HEK293T (cell line): ENCODE data around the gene FBXO45.

Source experiments
- CTCF ChIA-PET: fragments of 350-600 bp; formaldehyde crosslinking; extraction: SDS; loops from one replicate; lab custom pipeline; 2021; ENCODE audit warnings: antibody characterized with exemption, inconsistent platforms; lab: Yijun Ruan, JAX
- POLR2A ChIA-PET: fragments of 350-600 bp; formaldehyde crosslinking; extraction: SDS; loops from one replicate; lab custom pipeline; 2020; ENCODE audit warnings: antibody characterized with exemption, inconsistent platforms; lab: Yijun Ruan, JAX
- DNase-seq: peaks from one replicate; pipeline ENCODE4 v3.0.0; 2012; ENCODE audit warnings: mixed read lengths; ENCODE audit errors: extremely low spot score
- ARNT ChIP-seq: fragments of 450-650 bp; IDR thresholded peaks from 2 replicates; pipeline ENCODE4 v1.6.1; 2017; ENCODE audit warnings: mild to moderate bottlenecking
- CTBP1 ChIP-seq: fragments of 450-650 bp; IDR thresholded peaks from 2 replicates; pipeline ENCODE4 v1.6.1; 2016; ENCODE audit warnings: borderline replicate concordance
- ELF4 ChIP-seq: fragments of 450-650 bp; IDR thresholded peaks from 2 replicates; pipeline ENCODE4 v1.6.1; 2017; ENCODE audit warnings: antibody characterized with exemption
- FOXA1 ChIP-seq: fragments of 450-650 bp; IDR thresholded peaks from 2 replicates; pipeline ENCODE4 v1.6.1; 2016; ENCODE audit warnings: mild to moderate bottlenecking
- FOXK2 ChIP-seq: fragments of 450-650 bp; IDR thresholded peaks from 2 replicates; pipeline ENCODE4 v1.6.1; 2016; ENCODE audit warnings: mild to moderate bottlenecking
- FOXM1 ChIP-seq: fragments of 450-650 bp; IDR thresholded peaks from 2 replicates; pipeline ENCODE4 v1.6.1; 2017; ENCODE audit warnings: mild to moderate bottlenecking, borderline replicate concordance
- HDGF ChIP-seq: fragments of 450-650 bp; IDR thresholded peaks from 2 replicates; pipeline ENCODE4 v1.6.1; 2017; ENCODE audit warnings: antibody characterized with exemption, borderline replicate concordance
- L3MBTL2 ChIP-seq: fragments of 450-650 bp; conservative IDR thresholded peaks from 2 replicates; pipeline ENCODE4 v1.6.1; 2016; ENCODE audit warnings: mild to moderate bottlenecking
- LEF1 ChIP-seq: fragments of 450-650 bp; IDR thresholded peaks from 2 replicates; pipeline ENCODE4 v1.6.1; 2017; ENCODE audit warnings: mild to moderate bottlenecking, borderline replicate concordance
- NFRKB ChIP-seq: fragments of 450-650 bp; IDR thresholded peaks from 2 replicates; pipeline ENCODE4 v1.6.1; 2016; ENCODE audit warnings: mild to moderate bottlenecking, moderate library complexity
- PKNOX1 ChIP-seq: fragments of 450-650 bp; IDR thresholded peaks from 2 replicates; pipeline ENCODE4 v1.6.1; 2016
- SP1 ChIP-seq: fragments of 450-650 bp; IDR thresholded peaks from 2 replicates; pipeline ENCODE4 v1.6.1; 2017
- SUZ12 ChIP-seq: fragments of 450-650 bp; IDR thresholded peaks from 2 replicates; pipeline ENCODE4 v1.6.1; 2016; ENCODE audit warnings: mild to moderate bottlenecking
- TARDBP ChIP-seq: fragments of 450-650 bp; IDR thresholded peaks from 2 replicates; pipeline ENCODE4 v1.6.1; 2016
- ZNF384 ChIP-seq: fragments of 450-650 bp; IDR thresholded peaks from 2 replicates; pipeline ENCODE4 v1.6.1; 2016

FBXO45 gene

GRCh38 chr3:196627918-196628231 lies 59.4 kb downstream of the FBXO45 start:
- TF ChIP-seq SUZ12 (no peak), FOXM1 (no peak), PKNOX1 (no peak), HDGF (no peak), SP1 (no peak), TARDBP (no peak), NFRKB (no peak), FOXA1 (no peak)
- POLR2A ChIA-PET, result no interaction called here
- no peak for DNase-seq
- CTCF ChIA-PET, result no interaction called here

GRCh38 chr3:196629228-196629627 lies 60.8 kb downstream of the FBXO45 start:
- CTCF ChIA-PET, result no interaction called here
- DNase-seq, result no peak
- TF ChIP-seq TARDBP, result no peak
- TF ChIP-seq ELF4, result no peak
- no peak for TF ChIP-seq ZNF384
- no peak for TF ChIP-seq LEF1
- POLR2A ChIA-PET, result no interaction called here

- ChIA-PET CTCF (no interaction called here), POLR2A (interaction anchor here (1.0 to 1.8 kb wide), 6 partner anchors 10 to 63 kb away, joined by 3 to 8 read pairs (median 5); partner anchors contain the start of genes FBXO45 and WDR53)
- DNase-seq, result no peak
- no peak for TF ChIP-seq SUZ12
- no peak for TF ChIP-seq ARNT
- TF ChIP-seq FOXA1, result no peak
- no peak for TF ChIP-seq NFRKB
- TF ChIP-seq HDGF, result no peak
- no peak for TF ChIP-seq TARDBP
Measured at GRCh38 chr3:196631682-196632045, 63.2 kb downstream of the FBXO45 start.

GRCh38 chr3:196632046-196632751 lies 63.7 kb downstream of the FBXO45 start:
- ChIA-PET CTCF (no interaction called here), POLR2A (interaction anchor here (1.0 to 1.8 kb wide), 6 partner anchors 11 to 64 kb away, joined by 3 to 8 read pairs (median 5); partner anchors contain the start of genes FBXO45 and WDR53)
- TF ChIP-seq L3MBTL2, result peak; percentile 74
- no peak for TF ChIP-seq FOXK2
- DNase-seq, result peak; percentile 66

- CTCF ChIA-PET, result no interaction called here
- no peak for DNase-seq
- TF ChIP-seq FOXK2 (no peak), FOXM1 (no peak), TARDBP (no peak), FOXA1 (no peak)
- POLR2A ChIA-PET, result interaction anchor here (0.6 kb wide), 1 partner anchor 22 kb away, joined by 3 read pairs; no protein-coding TSS in a partner anchor
Measured at GRCh38 chr3:196633555-196634151, 65.2 kb downstream of the FBXO45 start.

GRCh38 chr3:196634224-196634623 lies 65.8 kb downstream of the FBXO45 start:
- ChIA-PET CTCF (no interaction called here), POLR2A (no interaction called here)
- no peak for TF ChIP-seq ARNT
- TF ChIP-seq FOXK2, result no peak
- no peak for TF ChIP-seq ZNF384
- TF ChIP-seq PKNOX1, result no peak
- TF ChIP-seq FOXM1, result no peak
- TF ChIP-seq CTBP1, result no peak
- TF ChIP-seq FOXA1, result no peak
- TF ChIP-seq NFRKB, result no peak
- no peak for TF ChIP-seq L3MBTL2
- TF ChIP-seq HDGF, result no peak
- no peak for DNase-seq

- POLR2A ChIA-PET, result no interaction called here
- DNase-seq, result no peak
- TF ChIP-seq ELF4, result no peak
- TF ChIP-seq FOXK2, result no peak
- no peak for TF ChIP-seq ZNF384
- TF ChIP-seq FOXM1, result no peak
- no peak for TF ChIP-seq PKNOX1
- no peak for TF ChIP-seq HDGF
- no peak for TF ChIP-seq L3MBTL2
- no peak for TF ChIP-seq CTBP1
- no peak for TF ChIP-seq NFRKB
- no peak for TF ChIP-seq ARNT
- CTCF ChIA-PET, result no interaction called here
Measured at GRCh38 chr3:196634829-196635228, 66.4 kb downstream of the FBXO45 start.
